ENCODE measurements around the gene SHCBP1L. TPM values are rescaled to one million over a fixed set of nuclear protein-coding genes. Genes with fewer than 3 reads are reported as not detected.

The SHCBP1L gene
- 0.33 TPM in 1 of 2 replicates, not detected in the other for total RNA-seq

GRCh38 chr1:182952677-182953444 lies at the start of gene SHCBP1L:
Gene SHCBP1L, minus strand, starts transcription at chr1:182953166. Its CDS starts 33 bp downstream, at chr1:182953133.

Other genes with a start within 250 kb of the SHCBP1L start
- 0.33 and 1.0 TPM in 2 replicates for gene NPL, start 163.4 kb downstream of the SHCBP1L start, total RNA-seq
- 66.2 and 124 TPM in 2 replicates for gene DHX9, start 113.8 kb downstream of the SHCBP1L start, total RNA-seq
- 192 and 216 TPM in 2 replicates for gene LAMC1, start 70.3 kb upstream of the SHCBP1L start, total RNA-seq
- 43.6 and 203 TPM in 2 replicates for gene LAMC2, start 233.1 kb upstream of the SHCBP1L start, total RNA-seq